Activated CD4-positive, alpha-beta memory T cell treated with anti-CD3 and anti-CD28 coated beads, Interleukin-2, amount 10 ng/mL, durations not matched to agents 7 days and 5 days (primary cell): ENCODE measurements around the gene OMD. TPM values are rescaled to one million over a fixed set of nuclear protein-coding genes. Genes with fewer than 3 reads are reported as not detected.

Experiments
- CTCF ChIA-PET: fragments of 350-600 bp; sonication (Branson Sonifier 250); formaldehyde crosslinking; loops from one replicate; lab custom pipeline; 2021; ENCODE audit warnings: antibody characterized with exemption, inconsistent platforms; lab: Charles Lee
- POLR2A ChIA-PET: fragments of 350-600 bp; sonication (Branson Sonifier 250); formaldehyde crosslinking; loops from one replicate; lab custom pipeline; 2021; ENCODE audit warnings: antibody characterized with exemption; lab: Charles Lee
- DNase-seq: peaks from one replicate; pipeline ENCODE4 v3.0.0-alpha.2; 2020
- H3K27ac Mint-ChIP-seq: one replicate; pipeline ENCODE4 v1.8.0; 2021; ENCODE audit warnings: mild to moderate bottlenecking, mixed read lengths
- H3K27me3 Mint-ChIP-seq: one replicate; pipeline ENCODE4 v1.8.0; 2021; ENCODE audit warnings: mixed read lengths
- H3K36me3 Mint-ChIP-seq: one replicate; pipeline ENCODE4 v1.8.0; 2021; ENCODE audit warnings: low read depth, mixed read lengths
- H3K4me1 Mint-ChIP-seq: one replicate; pipeline ENCODE4 v1.8.0; 2021; ENCODE audit warnings: mixed read lengths
- H3K4me3 Mint-ChIP-seq: one replicate; pipeline ENCODE4 v1.8.0; 2021; ENCODE audit warnings: mild to moderate bottlenecking, mixed read lengths
- H3K9me3 Mint-ChIP-seq: one replicate; pipeline ENCODE4 v1.8.0; 2021; ENCODE audit warnings: mixed read lengths
- total RNA-seq, 2 experiments: library from RNA; stranded (reverse); gene quantifications; one replicate each; pipeline ENCODE4 v1.2.3, GENCODE V29; 2021

OMD gene
- total RNA-seq, 2 experiments from 2014 or later: not detected

DNA sequence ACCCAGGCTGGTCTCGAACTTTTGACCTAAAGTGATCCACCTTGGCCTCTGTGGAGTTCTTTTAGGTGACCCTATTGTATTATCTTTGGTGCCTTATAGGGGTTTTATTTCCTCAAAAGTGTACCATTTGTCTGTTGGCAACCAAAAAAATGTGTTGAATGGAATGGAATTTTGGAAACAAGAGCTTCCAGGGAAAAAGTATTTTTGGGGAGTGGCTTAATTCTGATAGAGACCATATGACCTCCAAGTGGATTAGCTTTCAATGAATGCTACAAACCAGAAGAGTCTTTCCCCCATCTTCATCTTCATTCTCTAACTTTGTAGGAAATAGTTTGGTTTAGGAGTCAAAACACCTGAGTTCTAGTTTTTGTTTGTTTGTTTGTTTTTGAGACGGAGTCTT lies 16.5 kb downstream of the OMD start:
- no peaks in the 10 kb centered on the region for H3K9me3 Mint-ChIP-seq
- H3K36me3 Mint-ChIP-seq: peaks cover 4% of the 10 kb centered on the region
- POLR2A ChIA-PET: interaction anchor here (1.6 kb wide), 1 partner anchor 82 kb away, joined by 7 read pairs; the partner anchor contains the start of genes CENPP and NOL8
- no peak overlapping the region for H3K27ac Mint-ChIP-seq
- CTCF ChIA-PET: interaction anchor here (1.5 kb wide), 1 partner anchor 28 kb away, joined by 3 read pairs; no protein-coding TSS in a partner anchor
- DNase-seq: no peak
- H3K4me3 Mint-ChIP-seq: no peak overlapping the region
- H3K4me1 Mint-ChIP-seq: peaks cover 24% of the 10 kb centered on the region
- no peaks in the 10 kb centered on the region for H3K27me3 Mint-ChIP-seq

DNA sequence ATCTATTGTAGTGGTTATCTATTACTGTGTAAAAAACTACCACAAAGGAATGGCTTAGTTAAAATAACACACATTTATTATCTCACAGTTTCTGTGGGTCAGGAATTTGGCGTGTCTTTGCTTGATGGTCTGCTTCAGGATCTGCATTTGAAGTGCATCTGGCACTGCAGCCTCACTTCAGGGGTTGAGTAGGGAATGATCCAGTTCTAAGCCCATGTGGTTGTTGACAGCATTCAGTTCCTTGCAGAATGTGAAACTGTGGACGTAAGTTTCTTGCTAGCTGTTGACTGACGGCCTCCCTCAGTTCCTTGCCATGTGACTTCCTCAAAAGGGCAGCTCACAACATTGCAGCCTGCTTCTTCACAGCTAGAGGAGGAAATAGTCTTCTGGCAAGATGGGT lies 17.8 kb downstream of the OMD start:
- no peaks in the 10 kb centered on the region for H3K36me3 Mint-ChIP-seq
- CTCF ChIA-PET: interaction anchor here (1.3 to 2.1 kb wide), 3 partner anchors 30 to 385 kb away, joined by 3 to 5 read pairs (median 3); no protein-coding TSS in a partner anchor
- POLR2A ChIA-PET: interaction anchor here (1.0 to 1.6 kb wide), 2 partner anchors 14 to 81 kb away, joined by 3 to 7 read pairs; partner anchors contain the start of genes CENPP and NOL8

DNA sequence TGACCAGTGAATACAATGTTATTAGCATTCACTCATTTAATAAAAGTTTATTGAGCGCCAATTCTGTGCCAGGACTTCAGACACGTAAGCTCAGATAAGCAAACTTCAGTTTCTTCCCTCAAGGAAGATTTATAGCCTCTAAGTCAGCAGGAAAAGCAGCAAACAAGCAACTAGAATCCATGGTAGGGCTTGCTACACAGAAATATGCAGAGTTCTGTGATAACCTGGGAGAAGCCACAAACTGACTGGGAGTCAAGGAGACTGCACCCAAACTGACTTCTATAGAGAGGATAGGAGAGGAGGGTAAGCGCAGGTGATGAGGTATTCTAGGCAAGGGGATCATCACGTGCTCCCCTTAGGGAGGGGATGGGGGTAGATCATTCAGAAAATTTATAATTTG lies 18.5 kb downstream of the OMD start:
- POLR2A ChIA-PET: no interaction called here
- peak overlapping the region; percentile 18 for H3K27ac Mint-ChIP-seq
- H3K27me3 Mint-ChIP-seq: no peaks in the 10 kb centered on the region
- H3K9me3 Mint-ChIP-seq: no peaks in the 10 kb centered on the region
- no peaks in the 10 kb centered on the region for H3K36me3 Mint-ChIP-seq
- no peak for DNase-seq
- CTCF ChIA-PET: interaction anchor here (2.1 kb wide), 1 partner anchor 385 kb away, joined by 5 read pairs; no protein-coding TSS in a partner anchor
- H3K4me1 Mint-ChIP-seq: peaks cover 24% of the 10 kb centered on the region
- H3K4me3 Mint-ChIP-seq: no peak overlapping the region

More for the DNA sequence above, 17.8 kb downstream of the OMD start:
- peak overlapping the region; percentile 54 for H3K27ac Mint-ChIP-seq
- peaks cover 24% of the 10 kb centered on the region for H3K4me1 Mint-ChIP-seq
- no peaks in the 10 kb centered on the region for H3K27me3 Mint-ChIP-seq
- DNase-seq: peak; percentile 51
- H3K9me3 Mint-ChIP-seq: no peaks in the 10 kb centered on the region
- H3K4me3 Mint-ChIP-seq: peak overlapping the region; percentile 25

DNA sequence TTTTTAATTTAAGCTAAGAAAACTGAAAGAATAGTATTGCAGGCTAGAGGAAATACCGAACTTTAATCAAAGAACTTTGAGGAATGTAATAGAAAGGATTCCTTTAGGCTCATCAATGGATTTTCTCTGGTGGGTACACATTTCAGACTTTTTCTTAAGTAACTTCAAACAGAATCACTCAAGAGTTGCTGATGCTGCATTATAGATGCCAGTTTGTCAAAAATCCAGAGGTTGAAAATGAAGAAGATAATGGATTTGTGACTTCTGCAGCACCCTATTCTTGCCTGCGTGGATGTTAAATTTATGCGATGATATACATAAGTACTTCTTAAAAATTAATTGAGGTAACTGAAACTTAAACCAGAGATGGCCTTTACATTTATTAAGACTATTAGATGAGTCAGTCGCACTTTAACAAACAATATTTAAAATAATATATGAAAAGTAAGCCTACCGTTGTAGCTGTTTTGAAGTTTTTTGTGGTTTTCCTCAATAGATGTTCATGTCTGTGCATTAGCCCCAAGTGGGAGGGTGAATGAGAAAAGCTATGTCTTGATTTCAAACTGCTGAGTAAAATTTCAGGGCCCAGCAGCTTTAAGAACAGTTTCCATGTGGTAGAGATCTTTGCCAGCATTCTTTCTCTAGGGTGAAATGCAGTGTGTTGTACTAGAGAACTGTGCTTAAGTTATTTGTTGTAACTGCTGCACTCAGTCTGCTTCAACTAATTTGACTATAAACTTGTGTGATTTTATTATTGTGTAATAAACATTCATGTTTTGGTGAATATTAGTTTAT lies 20.0 kb downstream of the OMD start, which contains the start of gene OGN:
OGN (minus strand) TSS at position 537 of the 795 bp plus-strand sequence. CDS start 1,171 bp downstream, outside the sequence.
- DNase-seq: no peak
- no peaks in the 10 kb centered on the region for H3K9me3 Mint-ChIP-seq
- CTCF ChIA-PET: no interaction called here
- POLR2A ChIA-PET: interaction anchor here (0.9 kb wide), 1 partner anchor 79 kb away, joined by 3 read pairs; the partner anchor contains the start of gene CENPP
- no peaks in the 10 kb centered on the region for H3K36me3 Mint-ChIP-seq
- H3K27ac Mint-ChIP-seq: no peak within 1 kb of the TSS
- peaks cover 24% of the 10 kb centered on the region for H3K4me1 Mint-ChIP-seq
- no peak within 1 kb of the TSS for H3K4me3 Mint-ChIP-seq
- no peaks in the 10 kb centered on the region for H3K27me3 Mint-ChIP-seq

DNA sequence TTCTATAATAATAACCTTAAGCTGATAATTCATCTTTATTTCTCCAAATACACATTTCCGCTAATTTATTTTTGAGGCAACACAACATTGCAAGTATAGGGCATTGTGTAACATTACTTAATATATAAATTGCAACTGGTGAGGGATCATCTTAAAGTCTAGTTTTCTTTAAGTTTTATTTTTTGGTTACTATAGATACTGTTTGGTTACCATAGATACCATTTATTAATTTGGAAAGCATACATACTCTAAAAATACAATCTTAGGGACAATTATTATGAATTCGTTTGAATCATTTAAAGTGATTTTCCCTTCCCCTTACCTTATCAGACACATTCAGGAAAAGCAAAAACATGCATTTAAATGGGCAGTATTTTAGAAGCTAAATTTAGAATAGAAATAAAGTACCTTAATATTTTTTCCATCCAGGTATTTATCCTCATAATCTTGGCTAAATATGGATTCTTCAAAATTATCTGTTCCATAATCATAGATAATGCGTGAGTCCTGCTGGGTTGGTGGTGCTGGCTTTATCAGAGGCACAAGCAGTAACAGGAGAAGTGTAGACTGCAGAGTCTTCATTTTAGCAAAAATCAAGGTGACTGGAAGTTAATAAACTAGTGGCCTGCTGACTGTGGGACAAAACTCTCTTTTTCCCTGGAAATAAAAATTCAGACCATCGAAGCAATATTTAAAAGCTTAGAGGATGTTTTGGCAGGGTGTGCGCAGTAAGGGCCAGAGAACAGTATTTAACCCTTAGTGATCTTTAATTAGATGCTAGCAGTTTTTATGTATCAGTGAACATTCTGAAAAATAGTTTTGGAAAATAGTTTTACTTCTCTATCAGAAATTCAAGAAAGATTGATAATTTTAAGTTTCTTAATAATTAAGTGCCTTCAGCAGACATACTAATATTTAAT lies 21.2 kb downstream of the OMD start:
- POLR2A ChIA-PET: no interaction called here
- H3K36me3 Mint-ChIP-seq: no peaks in the 10 kb centered on the region
- H3K4me3 Mint-ChIP-seq: no peak overlapping the region
- H3K27ac Mint-ChIP-seq: no peak overlapping the region
- no peaks in the 10 kb centered on the region for H3K27me3 Mint-ChIP-seq
- no peaks in the 10 kb centered on the region for H3K9me3 Mint-ChIP-seq
- CTCF ChIA-PET: no interaction called here
- DNase-seq: no peak
- peaks cover 24% of the 10 kb centered on the region for H3K4me1 Mint-ChIP-seq

DNA sequence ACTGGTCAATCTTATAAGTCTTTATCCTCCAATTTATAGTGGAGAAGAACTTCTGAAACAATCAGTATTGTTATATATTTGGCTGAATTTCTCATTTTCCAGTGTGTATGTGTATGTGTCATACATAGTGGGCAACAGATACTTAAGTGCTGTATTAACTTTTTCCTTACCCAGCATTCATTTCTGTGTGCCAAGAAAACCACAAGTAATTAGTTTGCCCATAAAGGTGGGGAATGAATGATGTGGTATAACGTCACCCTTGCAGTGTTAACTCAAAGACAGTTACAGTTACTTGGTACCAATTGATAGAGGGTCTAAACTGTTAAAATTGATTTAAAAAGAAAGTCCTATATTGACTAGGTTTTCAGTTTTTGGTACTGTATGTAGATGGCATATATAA lies 21.9 kb downstream of the OMD start:
- no peaks in the 10 kb centered on the region for H3K27me3 Mint-ChIP-seq
- no peak for DNase-seq

DNA sequence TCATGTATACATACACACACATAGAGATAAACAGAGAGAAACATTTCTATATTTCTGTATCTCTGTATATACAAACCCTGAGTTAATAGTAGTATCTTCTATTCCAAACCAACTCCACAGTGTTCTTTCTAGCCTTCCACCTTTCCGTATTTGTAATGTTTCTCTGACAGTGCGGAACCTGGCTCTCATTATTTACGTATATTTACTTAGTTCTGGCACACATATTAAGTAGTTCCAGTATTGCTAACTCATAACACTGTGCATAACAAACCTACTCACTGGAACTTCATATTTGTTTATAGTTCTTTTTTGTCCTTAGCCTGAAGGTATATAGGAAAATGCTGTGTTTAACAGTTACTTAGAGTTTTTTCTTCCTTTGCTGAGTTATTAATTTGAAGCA lies 26.4 kb downstream of the OMD start:
- no peaks in the 10 kb centered on the region for H3K36me3 Mint-ChIP-seq
- ChIA-PET POLR2A (no interaction called here), CTCF (no interaction called here)
- no peak for DNase-seq
- H3K27me3 Mint-ChIP-seq: no peaks in the 10 kb centered on the region
- H3K27ac Mint-ChIP-seq: no peak overlapping the region
- H3K9me3 Mint-ChIP-seq: no peaks in the 10 kb centered on the region
- H3K4me1 Mint-ChIP-seq: no peaks in the 10 kb centered on the region
- H3K4me3 Mint-ChIP-seq: no peak overlapping the region

More for the DNA sequence above, 21.9 kb downstream of the OMD start:
- Mint-ChIP-seq H3K36me3 (no peaks in the 10 kb centered on the region), H3K4me3 (no peak overlapping the region), H3K4me1 (peaks cover 24% of the 10 kb centered on the region), H3K27ac (no peak overlapping the region), H3K9me3 (no peaks in the 10 kb centered on the region)
- ChIA-PET POLR2A (no interaction called here), CTCF (interaction anchor here (1.2 kb wide), 1 partner anchor 264 kb away, joined by 4 read pairs; no protein-coding TSS in a partner anchor)

DNA sequence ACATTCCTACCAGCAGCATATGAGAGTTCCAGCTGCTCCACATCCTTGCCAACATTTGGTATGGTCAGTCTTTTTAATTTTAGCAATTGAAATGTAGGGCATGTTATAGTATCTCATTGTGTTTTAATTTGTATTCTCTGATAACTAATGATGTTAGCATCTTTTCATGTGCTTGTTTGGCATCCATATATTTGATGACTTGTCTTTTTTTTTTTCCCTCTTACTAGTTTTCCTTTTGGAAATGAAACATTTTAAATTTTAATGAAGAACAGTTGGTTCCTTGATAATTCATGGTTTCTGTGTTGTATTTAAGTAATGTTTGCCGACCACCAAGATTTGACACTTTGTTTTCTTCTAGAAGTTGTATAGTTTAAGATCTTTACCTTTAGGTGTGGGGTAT lies 28.7 kb downstream of the OMD start:
- no peak for DNase-seq
- Mint-ChIP-seq H3K36me3 (no peaks in the 10 kb centered on the region), H3K4me1 (no peaks in the 10 kb centered on the region), H3K4me3 (no peak overlapping the region), H3K9me3 (no peaks in the 10 kb centered on the region), H3K27ac (no peak overlapping the region), H3K27me3 (no peaks in the 10 kb centered on the region)
- ChIA-PET POLR2A (no interaction called here), CTCF (no interaction called here)

DNA sequence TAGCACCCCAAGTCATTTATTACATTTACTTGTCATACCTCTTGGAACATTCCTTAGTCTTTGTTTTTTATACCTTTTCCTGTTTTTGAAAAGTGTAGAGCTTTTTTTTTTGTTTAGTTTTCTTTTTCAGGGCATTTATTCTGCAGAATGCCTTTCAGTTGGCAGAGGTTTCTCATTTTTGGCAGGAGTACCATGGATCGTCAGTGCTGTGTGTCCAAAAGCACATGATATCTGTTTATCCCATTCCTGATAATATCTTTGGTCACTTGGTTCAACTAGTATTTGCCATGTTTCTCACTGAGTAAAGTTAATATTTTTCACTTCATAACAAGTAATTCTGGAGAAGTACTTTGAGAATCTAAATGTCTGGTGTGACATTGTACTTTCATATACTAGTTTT lies 30.6 kb downstream of the OMD start:
- DNase-seq: no peak
- Mint-ChIP-seq H3K36me3 (no peaks in the 10 kb centered on the region), H3K27me3 (no peaks in the 10 kb centered on the region), H3K27ac (no peak overlapping the region), H3K9me3 (no peaks in the 10 kb centered on the region), H3K4me3 (no peak overlapping the region), H3K4me1 (no peaks in the 10 kb centered on the region)
- ChIA-PET POLR2A (no interaction called here), CTCF (no interaction called here)

DNA sequence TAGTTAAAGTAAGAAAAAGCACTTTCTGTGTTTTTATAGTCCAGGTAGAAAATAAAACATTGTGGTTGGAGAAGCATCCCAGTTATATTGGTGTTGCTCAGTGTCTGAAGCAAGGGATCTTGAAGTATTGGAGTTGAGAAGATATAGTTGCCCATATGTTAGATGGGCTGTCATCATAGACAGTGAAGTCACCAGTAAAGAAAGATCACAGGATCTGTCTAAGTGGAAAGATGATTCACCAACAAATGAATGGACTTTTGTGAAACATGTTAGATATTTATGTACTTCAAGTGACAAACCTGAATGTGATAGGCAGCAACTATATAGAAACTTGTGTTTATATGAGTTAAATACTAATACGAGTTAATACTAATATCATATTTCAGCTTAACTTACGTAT lies 31.6 kb downstream of the OMD start:
- Mint-ChIP-seq H3K4me3 (no peak overlapping the region), H3K9me3 (no peaks in the 10 kb centered on the region), H3K36me3 (no peaks in the 10 kb centered on the region), H3K27me3 (no peaks in the 10 kb centered on the region), H3K27ac (no peak overlapping the region), H3K4me1 (no peaks in the 10 kb centered on the region)
- ChIA-PET POLR2A (no interaction called here), CTCF (no interaction called here)
- no peak for DNase-seq

DNA sequence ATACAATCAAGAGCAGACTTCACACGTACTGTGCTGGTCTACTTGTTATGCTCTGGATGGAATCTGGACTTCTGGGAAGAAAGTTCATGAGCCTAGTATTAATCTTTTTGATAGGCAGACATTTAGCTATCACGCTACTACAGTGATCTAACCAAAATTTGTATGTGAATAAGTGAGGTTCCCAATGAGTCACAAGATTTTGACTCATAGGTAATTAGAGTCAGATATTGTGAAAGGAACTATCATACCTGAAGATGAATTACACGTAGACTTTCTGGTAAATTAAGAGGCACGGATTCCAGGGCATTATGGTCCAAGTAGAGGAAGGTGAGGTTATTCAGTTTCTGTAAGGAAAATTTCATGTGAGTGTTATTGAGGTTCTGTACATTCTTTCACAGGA lies 38.3 kb downstream of the OMD start:
- DNase-seq: no peak
- Mint-ChIP-seq H3K27ac (no peak overlapping the region), H3K27me3 (no peaks in the 10 kb centered on the region), H3K9me3 (no peaks in the 10 kb centered on the region), H3K4me1 (no peaks in the 10 kb centered on the region), H3K36me3 (peaks cover 6% of the 10 kb centered on the region), H3K4me3 (no peak overlapping the region)
- CTCF ChIA-PET: no interaction called here
- POLR2A ChIA-PET: no interaction called here

DNA sequence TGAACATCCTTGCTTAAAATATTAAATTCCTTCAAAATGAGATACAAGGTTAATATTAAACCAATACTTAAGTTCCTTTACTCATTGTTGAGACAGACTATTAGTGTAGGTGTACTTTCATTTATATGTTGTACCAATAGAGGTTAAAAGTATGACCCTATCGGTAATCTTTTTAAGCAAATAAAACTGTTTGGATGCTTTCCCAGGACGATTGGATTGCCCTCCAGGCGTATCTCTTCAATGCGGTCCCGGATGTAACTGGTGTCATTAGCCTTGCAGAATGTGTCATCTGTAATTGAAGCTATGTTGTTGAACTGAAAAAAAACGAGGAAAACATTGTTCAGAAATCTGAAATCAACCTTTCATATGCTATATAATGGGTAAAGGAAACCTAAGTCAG lies 38.8 kb downstream of the OMD start:
- POLR2A ChIA-PET: no interaction called here
- CTCF ChIA-PET: no interaction called here
- H3K9me3 Mint-ChIP-seq: no peaks in the 10 kb centered on the region

DNA sequence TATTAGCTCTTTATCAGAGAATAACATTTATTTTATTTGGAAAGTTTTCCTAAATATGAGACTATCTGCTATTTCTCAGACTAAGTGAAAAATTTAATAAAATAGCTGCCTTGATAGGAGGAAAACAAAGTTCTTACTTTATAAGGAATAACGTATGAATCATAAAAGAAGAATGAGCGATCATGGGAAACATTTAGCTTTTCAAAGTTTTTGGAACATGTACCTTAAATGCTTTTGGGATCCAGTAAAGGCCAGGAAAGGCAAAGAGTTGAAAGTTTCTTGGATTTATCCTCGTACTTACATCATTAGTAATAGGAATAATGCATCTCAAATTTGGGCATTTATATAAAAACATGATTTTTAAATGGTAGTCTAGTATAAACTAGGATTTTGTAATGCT lies 39.3 kb downstream of the OMD start:
- Mint-ChIP-seq H3K27ac (no peak overlapping the region), H3K4me3 (no peak overlapping the region), H3K9me3 (no peaks in the 10 kb centered on the region), H3K27me3 (no peaks in the 10 kb centered on the region), H3K36me3 (peaks cover 11% of the 10 kb centered on the region), H3K4me1 (no peaks in the 10 kb centered on the region)
- ChIA-PET CTCF (no interaction called here), POLR2A (no interaction called here)
- DNase-seq: no peak

More for the DNA sequence above, 38.8 kb downstream of the OMD start:
- Mint-ChIP-seq H3K27me3 (no peaks in the 10 kb centered on the region), H3K4me1 (no peaks in the 10 kb centered on the region), H3K4me3 (no peak overlapping the region), H3K36me3 (peaks cover 11% of the 10 kb centered on the region), H3K27ac (no peak overlapping the region)
- DNase-seq: no peak
